Stimulated activated CD8-positive, alpha-beta memory T cell treated with anti-CD3 and anti-CD28 coated beads, Interleukin-15, amount 100 ng/mL, for 24 hours (primary cell): Measurements from ENCODE around the gene EIF2D.

ENCODE experiments used
- DNase-seq: peaks from one replicate; pipeline ENCODE4 v3.0.0-alpha.2; 2020; ENCODE audit warnings: low read depth

Gene EIF2D

GRCh38 chr1:206547104-206547503, 65.2 kb downstream of the EIF2D start:
- DNase-seq, result no peak

GRCh38 chr1:206545351-206545750, 66.9 kb downstream of the EIF2D start:
- DNase-seq, result no peak

GRCh38 chr1:206544562-206545257, 67.6 kb downstream of the EIF2D start:
- peak; percentile 81 for DNase-seq
